Fibroblast of lung (primary cell): ENCODE measurements around the gene MAP1LC3B.

Experiments used
- CTCF ChIP-seq, 2 donors: IDR thresholded peaks in 1 of 2; conservative IDR thresholded peaks in 1 of 2; 1 replicate in 1 of 2; 2 replicates in 1 of 2; pipeline ENCODE4 v1.5.1; 2011 to 2012; ENCODE audit warnings: low read length in 2 of 2, control low read depth in 1 of 2, inconsistent platforms in 1 of 2, low read depth in 1 of 2, mild to moderate bottlenecking in 1 of 2
- EZH2 ChIP-seq: IDR thresholded peaks from 2 replicates; pipeline ENCODE4 v1.5.1; 2012; ENCODE audit warnings: low read length, control low read depth, mild to moderate bottlenecking; ENCODE audit errors: missing control alignments

- TF ChIP-seq EZH2 (no peak), CTCF (conservative IDR thresholded peaks at IDR 0.05 in 1 of 2, IDR thresholded peaks at IDR 0.05 in 1 of 2; ENCODE audit: low read depth in 1 of 2, low read length in 2 of 2) (no peak)
These were observed 3.2 kb downstream of the MAP1LC3B start for GRCh38 chr16:87395181-87395842.
